HG03103 (cell line): ENCODE data around the gene CRACDL.

Experiments
- ATAC-seq: cut with Tn5 transposase; IDR thresholded peaks from one replicate; pipeline ENCODE4 v1.9.1; 2021; ENCODE audit warnings: low read depth; ENCODE audit not compliant: unreplicated experiment

Gene CRACDL

DNA sequence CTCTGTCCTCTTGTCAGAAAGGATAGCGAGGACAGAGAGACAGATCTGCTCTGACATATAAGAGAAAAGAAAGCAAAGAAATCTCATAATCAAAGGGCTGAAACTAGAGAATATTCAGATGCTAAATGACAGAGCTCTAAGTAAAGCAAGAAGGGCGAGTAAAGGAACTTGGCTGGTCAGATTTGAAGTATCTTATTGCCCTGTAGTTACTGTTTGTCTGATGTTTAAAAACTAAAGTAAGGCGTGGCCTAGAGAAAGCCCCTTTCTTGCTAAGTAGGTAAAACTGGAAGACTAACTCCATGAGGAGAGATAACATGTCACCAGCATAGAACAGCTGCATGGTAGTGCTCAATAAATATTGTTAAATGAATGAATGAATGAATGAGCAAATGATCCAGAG lies 70.0 kb downstream of the CRACDL start:
- ATAC-seq = no peak

DNA sequence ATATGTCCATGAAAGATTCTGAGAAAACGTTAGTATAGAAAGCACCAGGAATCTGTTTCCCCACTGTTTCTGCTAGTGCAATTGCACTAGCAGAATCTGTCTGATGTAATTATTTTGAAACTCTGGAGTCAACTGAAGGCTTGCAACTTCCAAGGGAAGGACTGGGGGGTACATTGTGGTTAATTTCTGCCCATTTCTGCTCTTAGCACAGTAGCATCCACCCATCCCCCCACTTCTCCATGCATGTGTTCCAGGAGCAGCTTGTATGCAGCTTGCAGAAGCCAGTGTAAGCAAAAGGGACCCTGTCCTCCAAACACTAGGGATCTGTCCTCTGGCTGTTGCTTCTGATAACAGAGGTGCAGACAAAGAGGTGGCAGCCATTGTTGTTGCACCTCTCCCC lies 74.4 kb downstream of the CRACDL start:
- ATAC-seq = no peak

DNA sequence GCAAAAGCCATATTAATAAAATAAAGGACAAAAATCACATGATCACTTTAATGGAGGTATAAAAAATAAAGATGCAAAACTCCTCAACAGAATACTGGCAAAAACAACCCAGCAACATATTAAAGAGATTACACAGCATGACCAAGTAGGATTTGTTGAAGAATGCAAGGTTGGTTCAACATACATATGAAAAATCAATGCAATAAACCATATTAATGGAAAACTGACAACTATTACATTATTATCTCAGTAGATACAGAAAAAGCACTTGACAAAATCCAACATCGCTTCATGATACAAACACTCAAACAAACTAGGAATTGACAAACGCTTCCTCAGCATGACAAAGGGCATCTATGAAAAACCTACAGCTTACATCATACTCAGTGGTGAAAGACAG lies 76.7 kb downstream of the CRACDL start:
- no peak for ATAC-seq

DNA sequence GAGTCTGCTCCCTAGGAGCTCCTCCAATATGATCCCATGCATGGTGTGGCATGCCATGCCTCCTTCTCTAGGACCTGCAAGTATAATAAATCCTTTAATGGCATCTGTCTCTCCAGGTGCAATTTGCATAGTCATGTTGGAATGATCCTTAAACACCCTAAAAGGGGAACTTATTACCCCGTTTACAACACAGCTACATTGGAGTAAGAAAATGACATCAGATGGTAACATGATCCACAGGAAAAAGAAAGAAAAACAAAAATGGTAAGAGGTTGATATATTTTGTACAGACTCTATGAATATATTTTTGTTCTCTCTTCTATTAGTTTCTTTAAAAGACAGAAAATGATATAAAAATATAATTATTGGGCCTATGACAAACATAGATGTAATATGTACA lies 79.0 kb downstream of the CRACDL start:
- no peak for ATAC-seq

DNA sequence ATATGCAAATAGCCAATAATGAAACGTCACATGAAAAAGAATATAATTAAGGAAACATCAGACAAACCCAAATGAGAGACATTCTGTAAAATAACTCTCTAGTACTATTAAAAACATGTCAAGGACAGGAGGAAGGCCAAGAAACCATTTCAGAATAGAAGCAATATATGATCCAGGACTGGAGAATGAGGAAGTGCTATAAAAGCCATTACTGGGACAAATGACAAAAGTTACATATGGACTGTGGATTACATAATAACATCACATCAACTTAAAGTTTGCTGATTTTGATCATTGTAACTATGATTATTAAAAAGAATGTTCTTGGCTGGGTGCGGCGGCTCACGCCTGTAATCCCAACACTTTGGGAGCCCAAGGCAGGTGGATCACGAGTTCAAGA lies 81.3 kb downstream of the CRACDL start:
- ATAC-seq = no peak

DNA sequence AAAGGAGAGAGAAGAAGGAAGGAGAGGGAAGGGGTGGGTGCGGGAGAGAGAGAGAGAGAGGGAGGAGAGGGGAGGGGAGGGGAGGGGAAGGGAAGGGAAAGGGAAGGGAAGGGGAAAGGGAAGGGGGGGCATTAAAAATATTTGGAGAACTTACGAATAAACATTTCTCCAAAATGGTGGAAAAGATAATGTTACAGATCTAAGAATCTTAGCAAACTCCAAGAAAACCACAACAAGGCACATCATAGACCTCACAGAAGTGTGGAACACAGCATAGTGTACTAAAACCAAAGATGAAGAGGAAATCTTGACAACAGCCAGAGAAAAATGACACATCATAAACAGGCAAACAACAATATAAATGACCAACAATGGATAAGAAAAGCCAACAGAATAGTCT lies 83.1 kb downstream of the CRACDL start:
- no peak for ATAC-seq

DNA sequence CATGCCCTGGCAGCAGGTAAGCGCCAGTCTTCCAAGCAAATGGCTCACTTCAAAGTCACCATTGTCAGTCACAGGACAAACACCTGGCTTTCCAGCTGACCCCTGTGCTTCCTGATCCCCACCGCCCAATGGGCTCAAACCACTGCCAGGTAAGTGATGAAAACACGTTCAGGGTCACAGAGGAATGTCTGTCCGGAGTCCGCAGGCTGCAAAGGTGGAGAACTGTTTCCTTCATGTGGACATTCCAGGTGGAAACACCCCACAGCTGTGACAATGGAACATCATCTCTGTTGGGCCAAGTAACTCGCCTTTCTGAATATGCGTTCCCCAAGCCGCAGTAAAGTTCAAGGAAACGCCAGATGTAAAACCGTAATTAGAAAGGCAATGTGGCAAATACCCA lies 86.0 kb downstream of the CRACDL start:
- ATAC-seq = no peak

DNA sequence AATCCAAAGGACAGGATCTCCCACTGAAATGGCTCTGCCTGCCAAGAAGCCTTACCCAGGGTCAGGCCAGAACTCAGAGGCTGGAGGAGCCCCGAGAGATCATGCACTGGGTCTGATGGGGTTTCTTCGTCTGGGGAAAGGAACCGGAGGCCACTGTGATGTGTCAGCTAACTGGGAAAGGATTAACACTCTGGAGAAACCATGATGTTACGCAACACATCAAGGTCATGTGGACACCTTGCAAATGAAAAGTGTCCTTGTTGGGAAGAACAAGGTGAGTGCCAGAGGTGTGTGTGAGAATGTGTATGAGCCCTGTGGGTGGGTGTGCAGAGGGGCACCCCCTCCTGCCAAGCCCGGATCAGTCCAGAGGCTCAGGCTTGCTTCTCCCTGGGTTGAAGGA lies 86.9 kb downstream of the CRACDL start:
- ATAC-seq = no peak

DNA sequence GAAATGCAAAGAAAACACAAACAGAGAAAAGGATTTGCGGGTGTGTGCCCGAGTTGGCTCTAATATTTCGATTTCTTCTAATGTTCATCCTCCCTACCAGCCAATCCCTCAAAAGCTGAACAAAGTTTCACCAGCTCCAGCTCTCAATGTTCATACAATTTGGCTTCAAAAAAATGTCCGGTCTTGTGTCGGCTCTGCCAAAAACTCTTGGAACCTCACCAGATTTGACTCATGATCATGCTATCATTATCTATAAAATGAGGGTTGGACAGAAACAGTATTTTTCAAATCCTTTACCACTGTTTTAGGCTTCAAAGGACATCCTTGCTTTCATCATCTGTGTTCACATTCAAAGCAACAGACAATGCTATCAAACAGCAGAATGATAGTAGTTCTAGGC lies 88.2 kb downstream of the CRACDL start:
- no peak for ATAC-seq

DNA sequence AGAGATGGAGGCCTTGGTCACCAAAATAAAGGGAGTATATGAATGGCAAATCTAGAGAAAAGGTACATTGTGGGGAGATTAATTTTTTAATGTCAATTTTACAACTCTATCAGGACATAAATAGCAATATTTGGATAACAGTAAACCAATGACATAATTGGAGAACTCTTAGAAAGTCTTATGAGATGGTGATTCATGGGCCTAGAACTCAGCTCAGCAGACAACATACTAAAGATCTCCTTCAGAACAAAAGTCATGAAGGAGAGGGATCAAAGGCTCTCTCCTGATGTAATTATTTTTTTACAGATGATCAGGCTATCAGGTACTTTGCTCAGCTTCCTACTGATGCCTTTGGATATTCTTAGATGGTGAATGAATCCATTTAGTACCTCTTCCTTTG lies 90.0 kb downstream of the CRACDL start:
- ATAC-seq = no peak

DNA sequence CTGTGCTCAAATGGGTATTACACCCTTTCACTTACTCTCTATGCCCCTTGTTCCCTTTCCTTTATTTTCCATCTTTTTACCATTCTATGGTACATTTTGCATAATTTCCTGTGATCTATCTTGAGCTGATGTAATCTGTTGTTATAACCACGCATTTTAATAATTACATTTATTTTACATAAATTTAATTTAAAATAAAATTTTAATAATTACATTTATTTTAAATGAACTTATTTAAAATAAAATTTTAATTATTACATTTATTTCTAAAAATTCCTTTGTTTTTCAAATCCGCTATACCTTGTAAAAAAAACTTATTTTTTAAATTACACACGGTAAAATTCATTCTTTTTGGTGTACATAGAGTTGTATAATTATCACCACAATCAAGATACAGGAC lies 93.9 kb downstream of the CRACDL start:
- no peak for ATAC-seq

DNA sequence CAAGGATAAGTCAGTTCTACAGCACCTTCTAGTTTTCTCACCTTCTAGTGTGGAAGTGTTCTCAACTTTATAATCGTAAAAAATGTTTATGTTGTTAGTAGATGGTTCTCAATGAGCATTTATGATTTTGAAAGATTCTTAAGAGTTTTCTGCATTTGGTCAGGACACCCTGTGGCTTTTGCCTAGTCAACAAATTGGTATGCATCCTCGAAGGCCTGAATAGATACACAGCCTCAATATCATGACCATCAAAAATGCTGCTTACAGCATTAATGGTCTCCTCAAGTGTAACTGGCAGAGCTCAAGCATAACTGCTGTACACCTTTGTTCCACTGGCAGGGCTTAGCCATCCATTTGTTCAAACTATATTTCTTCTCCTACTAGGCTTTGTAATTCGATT lies 96.7 kb downstream of the CRACDL start:
- no peak for ATAC-seq

DNA sequence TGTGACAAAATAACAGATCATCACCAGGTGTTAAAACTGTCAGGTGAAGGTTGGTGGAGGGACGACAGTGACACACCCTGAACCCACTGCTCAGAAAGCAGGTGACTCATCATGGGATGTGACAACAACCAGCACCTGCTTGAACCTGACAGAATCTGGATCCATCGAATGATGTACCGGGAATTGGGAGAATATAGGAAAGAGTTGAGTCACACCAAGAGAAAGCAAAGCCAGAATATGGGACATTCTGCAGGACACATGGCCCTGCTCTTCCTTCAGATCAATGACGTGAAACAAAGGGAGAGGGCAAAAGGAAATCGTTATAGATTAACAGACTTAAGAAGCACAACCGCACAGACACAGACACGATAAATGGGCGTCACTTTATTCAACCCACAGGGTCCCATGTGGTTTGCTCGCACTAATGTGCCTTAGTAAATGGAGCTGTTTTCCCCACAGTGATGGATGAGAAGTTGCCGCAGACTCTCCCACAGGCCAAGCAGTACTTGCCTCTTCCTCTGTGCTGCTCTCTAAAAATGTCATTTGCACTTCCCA lies 100.1 kb downstream of the CRACDL start:
- ATAC-seq = no peak

DNA sequence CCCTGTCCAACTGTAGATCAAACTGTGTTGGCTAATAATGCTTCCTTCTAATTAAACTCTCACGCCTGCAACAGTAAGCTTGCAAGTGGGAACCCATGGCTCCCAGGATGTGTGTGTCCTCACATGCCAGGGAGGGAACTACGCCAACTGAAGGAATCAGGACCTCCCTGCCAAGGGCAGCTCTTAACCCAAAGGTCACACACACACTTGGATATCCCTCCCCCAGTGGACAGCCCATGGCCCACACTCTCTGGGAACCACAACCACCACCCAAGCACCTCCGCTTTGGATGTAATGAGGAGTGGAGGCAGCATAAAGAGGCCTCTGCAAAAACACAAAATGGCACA lies 102.1 kb downstream of the CRACDL start:
- no peak for ATAC-seq

DNA sequence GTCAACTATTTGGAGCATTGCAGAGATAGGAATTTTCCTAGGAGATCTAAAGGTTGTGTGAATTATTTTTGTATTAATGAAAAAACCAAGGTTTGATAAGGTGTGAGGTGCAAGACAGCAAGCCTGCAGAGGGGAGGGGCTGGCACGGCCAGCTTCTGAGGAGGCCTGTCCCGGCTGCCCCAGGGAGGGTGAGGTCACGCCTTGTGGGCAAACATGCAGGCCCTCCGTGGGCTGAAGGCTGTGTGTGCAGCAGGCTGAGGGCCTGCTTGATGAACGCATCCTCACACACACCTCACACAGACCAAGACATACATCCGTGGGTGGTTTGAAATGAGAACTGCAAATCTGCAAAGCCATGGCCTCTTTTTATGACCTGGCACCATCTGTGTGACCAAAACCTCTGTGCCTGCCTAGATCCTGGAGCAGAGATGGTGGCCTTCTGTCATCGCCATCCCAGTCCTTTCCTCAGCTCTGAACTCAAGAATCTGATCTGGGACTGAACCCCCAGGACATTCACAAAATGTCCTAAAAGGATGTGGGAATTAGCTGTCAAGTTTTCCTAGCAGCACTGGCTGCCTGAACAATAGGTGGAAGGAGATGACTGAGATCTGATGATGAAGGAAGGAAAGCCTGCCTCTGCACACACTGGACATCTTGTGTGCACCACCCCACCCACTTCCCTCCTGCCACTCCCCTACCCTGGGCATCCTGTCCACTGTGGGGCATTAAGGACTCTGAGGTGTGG lies 102.7 kb downstream of the CRACDL start:
- no peak for ATAC-seq

DNA sequence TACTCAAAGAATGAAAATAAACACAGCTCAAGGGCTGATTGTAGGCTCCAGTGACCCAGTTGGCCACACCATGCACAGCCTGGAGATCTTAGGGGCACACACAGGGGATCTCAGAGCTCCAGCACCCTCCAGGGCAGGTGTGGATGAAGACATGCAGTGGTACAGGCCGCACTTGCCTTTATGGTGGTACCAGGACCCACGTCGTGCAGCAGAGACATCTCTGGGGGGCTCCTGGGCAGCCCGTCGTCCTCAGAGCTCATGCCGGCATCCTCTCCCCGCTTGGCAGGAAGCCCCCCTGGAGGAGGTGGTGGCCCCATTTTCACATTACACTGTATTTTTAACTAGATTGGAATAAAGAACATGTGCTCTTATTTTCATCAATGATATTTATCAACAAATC lies 103.9 kb downstream of the CRACDL start:
- no peak for ATAC-seq

DNA sequence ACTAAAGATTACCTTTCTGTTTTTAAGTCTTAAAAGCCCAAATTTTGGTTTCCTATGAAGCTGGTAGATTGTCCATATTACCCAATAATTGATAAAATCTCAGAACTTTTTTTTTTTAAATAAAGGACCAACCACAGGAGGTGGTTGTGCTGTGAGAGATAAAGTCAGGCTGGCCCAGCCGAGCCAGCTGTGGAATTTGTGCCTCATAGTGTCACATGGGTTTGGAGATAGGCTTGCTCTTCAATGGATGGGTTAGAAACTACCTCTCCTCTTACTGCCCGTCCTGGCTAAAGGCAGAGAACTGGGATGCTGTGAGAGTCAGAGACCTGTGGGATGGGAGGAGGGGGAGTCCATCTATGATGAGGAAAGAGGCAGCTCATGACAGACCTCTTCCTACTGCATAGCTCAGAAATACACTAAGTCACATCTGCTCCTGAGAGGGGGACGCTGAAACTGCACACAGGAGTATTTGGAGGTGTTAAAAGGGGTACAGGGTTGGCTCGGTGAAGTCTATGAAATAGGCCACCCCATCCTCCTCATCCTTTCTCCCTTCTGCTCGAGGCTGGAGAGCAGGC lies 105.4 kb downstream of the CRACDL start:
- no peak for ATAC-seq

DNA sequence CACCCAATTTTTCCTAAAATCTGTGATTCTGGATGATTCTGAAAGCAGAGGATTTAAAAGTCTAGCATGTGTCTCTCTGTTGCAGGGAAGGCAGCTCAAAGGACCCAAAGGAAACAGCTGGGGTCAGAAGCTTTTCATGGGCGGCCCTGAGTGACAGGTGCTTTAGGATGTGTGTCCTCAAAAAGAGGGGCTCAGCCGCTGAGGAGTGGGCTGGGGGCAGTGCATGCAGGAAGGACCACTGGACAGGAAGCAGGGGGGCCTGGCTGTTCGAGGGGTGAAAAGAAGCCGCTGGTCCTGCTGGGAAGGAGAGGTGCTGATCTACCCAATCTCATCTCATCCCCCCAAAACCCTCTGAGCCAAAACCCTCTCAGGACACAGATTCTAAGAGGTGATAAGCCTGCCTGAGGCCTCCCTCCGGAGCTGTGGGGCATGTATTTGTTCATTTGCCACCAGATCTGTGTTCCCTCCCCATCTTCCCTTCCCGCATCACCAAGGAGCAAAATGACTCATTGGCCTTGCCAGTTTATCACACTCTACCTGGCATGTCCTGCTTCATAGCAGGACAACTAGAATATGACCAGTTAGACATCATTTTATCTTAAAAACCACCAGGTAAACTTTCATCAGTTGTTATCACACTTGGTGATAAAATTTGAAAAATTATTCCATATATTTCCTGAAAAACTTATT lies 106.3 kb downstream of the CRACDL start:
- no peak for ATAC-seq

DNA sequence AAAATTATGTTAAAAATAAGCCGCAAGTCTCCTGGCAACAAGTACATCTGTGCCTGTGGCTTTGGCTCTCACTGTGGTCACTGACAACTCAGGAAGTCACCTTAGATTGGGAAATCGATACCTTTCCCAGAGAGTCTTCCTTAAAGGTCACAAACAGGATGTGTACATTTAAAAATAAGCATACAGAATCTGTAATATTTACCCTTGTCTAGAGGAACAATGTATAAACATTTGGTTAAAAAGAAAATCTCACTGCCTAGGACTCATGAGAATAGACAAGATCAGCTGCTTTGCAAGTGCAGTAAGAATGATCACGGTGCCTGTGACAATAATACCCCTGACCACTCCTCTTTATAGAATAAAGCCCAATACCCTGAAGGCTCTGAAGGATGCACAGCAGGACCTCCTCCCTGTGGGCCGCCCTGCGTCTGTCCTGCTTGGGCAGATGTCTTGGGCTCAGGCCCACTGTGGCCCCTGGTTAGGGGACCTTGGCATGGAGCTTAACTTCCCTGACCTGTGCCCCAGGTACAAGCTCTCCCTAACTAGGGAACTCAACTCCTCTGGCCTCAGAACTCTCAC lies 107.1 kb downstream of the CRACDL start:
- no peak for ATAC-seq

DNA sequence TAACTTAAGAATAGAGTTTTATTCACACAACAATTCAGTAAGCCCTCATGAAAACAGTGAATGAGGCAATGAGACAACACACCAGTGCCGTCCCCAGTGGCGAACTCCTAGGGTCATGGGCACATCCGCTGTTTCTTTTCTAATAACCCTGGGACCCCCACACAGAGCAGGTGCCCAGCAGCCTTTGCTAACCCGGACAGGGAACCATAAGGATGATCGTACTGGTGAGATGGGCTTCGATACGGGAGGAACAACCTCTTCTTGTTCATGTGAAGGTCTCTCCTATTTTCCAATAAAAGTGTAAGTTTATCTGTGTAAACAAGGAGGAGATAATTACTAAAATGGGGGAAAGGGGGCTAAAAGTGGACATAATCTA lies 107.7 kb downstream of the CRACDL start:
- no peak for ATAC-seq

DNA sequence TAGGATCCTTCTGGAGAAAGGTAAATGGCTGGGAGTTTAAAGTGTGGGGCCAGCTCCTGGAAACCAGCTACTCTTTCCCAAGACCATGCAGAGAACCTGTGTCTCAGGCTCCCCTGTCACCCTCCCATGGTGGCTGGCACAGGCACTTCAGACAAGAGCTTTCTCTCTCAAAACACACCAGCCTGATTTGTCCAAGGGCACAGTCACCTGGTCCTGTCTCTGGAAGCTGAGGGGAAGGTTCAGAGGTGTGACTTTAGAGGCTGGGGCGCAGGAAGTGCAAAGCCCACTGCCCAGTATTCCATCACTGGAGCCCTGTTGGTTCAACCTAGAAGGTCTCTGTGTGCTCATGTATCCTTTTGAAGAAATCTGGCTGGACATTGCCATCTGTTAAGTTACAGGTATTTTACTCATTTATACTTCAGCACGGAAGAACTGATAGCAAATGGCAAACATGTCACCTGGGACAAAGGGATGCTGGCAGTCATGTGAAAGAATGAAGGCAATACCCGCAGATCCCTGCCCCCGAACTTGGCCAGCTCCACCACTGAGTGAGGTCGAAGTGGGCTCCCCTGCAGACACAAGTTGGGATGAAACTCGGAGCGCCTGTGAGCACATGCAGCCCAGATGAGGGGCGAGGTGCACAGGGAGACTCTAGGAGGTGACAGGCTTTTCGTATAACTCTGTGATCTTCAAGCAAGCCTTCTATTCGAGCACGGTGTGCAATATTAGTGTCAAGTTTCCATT lies 108.2 kb downstream of the CRACDL start:
- ATAC-seq = no peak
